RWPE2 (cell line): ENCODE measurements around the gene PITX3.

Experiments
- ATAC-seq: fragments of 200-7000 bp; cut with Tn5 transposase; 3 replicates; pipeline ENCODE4 v1.9.1; 2021; ENCODE audit warnings: low read depth
- DNase-seq: peaks from one replicate; pipeline ENCODE4 v3.0.0-alpha.2; 2020; ENCODE audit warnings: low spot score
- H3K27ac ChIP-seq: fragments of 450-650 bp; 2 replicates; pipeline ENCODE4 v1.5.1; 2017; ENCODE audit warnings: mild to moderate bottlenecking; ENCODE audit not compliant: poor library complexity, severe bottlenecking
- H3K27me3 ChIP-seq: fragments of 250-450 bp; sonication (Bioruptor Pico); 2 replicates; pipeline ENCODE4 v1.5.1; 2021; ENCODE audit warnings: mild to moderate bottlenecking, moderate library complexity; ENCODE audit not compliant: insufficient read depth, poor library complexity, severe bottlenecking
- H3K36me3 ChIP-seq: fragments of 250-450 bp; sonication (Bioruptor Pico); 2 replicates; pipeline ENCODE4 v1.5.1; 2020; ENCODE audit warnings: low read depth, mild to moderate bottlenecking, moderate library complexity
- H3K4me1 ChIP-seq: fragments of 250-450 bp; sonication (Bioruptor Pico); 2 replicates; pipeline ENCODE4 v1.5.1; 2021; ENCODE audit warnings: mild to moderate bottlenecking, moderate library complexity; ENCODE audit not compliant: insufficient read depth, poor library complexity, severe bottlenecking
- H3K4me3 ChIP-seq: fragments of 250-450 bp; sonication (Bioruptor Pico); 2 replicates; pipeline ENCODE4 v1.5.1; 2021; ENCODE audit warnings: mild to moderate bottlenecking, moderate library complexity; ENCODE audit not compliant: severe bottlenecking
- H3K9me3 ChIP-seq: fragments of 250-450 bp; sonication (Bioruptor Pico); 2 replicates; pipeline ENCODE4 v1.5.1; 2021; ENCODE audit warnings: mild to moderate bottlenecking, moderate library complexity; ENCODE audit not compliant: severe bottlenecking
- CTCF ChIP-seq: fragments of 450-650 bp; IDR thresholded peaks from one replicate; pipeline ENCODE4 v1.5.1; 2017; ENCODE audit warnings: mild to moderate bottlenecking, moderate library complexity; ENCODE audit not compliant: poor library complexity, severe bottlenecking

The PITX3 gene

DNA sequence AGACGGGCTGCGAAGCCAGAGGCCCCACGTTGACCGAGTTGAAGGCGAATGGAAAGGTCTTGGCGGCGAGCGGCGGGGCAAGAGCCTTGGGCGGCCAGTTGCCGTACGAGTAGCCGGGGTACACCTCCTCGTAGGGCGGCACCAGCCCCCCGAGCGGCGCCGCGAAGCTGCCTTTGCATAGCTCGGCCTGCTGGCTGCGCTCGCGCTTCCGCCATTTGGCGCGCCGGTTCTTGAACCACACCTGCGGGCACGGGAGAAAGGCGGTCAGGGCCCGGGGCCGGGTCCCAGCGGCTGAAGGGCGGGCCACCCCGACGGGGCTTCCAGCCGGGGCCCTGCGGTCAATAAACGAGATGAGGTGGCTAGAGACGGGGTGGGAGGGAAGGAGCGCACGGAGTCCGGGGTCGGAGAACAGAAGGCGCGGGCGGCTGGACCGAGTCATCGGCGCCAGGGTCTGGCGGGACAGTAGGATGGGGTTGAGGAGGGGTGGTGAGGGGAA is 10.4 kb downstream of the PITX3 start:
- DNase-seq (no peak), ATAC-seq (no peak)
- no peaks in the 10 kb centered on the region for H3K9me3 ChIP-seq
- no peaks in the 10 kb centered on the region for H3K36me3 ChIP-seq
- no peak for TF ChIP-seq CTCF
- peaks cover 12% of the 10 kb centered on the region for H3K4me1 ChIP-seq
- H3K27me3 ChIP-seq = peaks cover 15% of the 10 kb centered on the region
- H3K4me3 ChIP-seq = peak overlapping the region; percentile 34
- no peak overlapping the region for H3K27ac ChIP-seq

GRCh38 chr10:102230264-102230860 is 10.9 kb downstream of the PITX3 start:
- Histone ChIP-seq H3K27me3 (peaks cover 15% of the 10 kb centered on the region), H3K27ac (no peak overlapping the region), H3K36me3 (no peaks in the 10 kb centered on the region), H3K4me1 (peaks cover 13% of the 10 kb centered on the region), H3K9me3 (no peaks in the 10 kb centered on the region), H3K4me3 (peak overlapping the region; percentile 34)
- DNase-seq = no peak
- TF ChIP-seq CTCF = no peak
- peak; percentile 46 for ATAC-seq

GRCh38 chr10:102229810-102230263 is 11.5 kb downstream of the PITX3 start:
- peak; percentile 95 for TF ChIP-seq CTCF
- ATAC-seq (peak; percentile 38), DNase-seq (peak; percentile 84)
- no peak overlapping the region for H3K27ac ChIP-seq
- no peaks in the 10 kb centered on the region for H3K36me3 ChIP-seq
- peaks cover 15% of the 10 kb centered on the region for H3K27me3 ChIP-seq
- H3K4me3 ChIP-seq = peak overlapping the region; percentile 34
- H3K4me1 ChIP-seq = peaks cover 11% of the 10 kb centered on the region
- no peaks in the 10 kb centered on the region for H3K9me3 ChIP-seq

DNA sequence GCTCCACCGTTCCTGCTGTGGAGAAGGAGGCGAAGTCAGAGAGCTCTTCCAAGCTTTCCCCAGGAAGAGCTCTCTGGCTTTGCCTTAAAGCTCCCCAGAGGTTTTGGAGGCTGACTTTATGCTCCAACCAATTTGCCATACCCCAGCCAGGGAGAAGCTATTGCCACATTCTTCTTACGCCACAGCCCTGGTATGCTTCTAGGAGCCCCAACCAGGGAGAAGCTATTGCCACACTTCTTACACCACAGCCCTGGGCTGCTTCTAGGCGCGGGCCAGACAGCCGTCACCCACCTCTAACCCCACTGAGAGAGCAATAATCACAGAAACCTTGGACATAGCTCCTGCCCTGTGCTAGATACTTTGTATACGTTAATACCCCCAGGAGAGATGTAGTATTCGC is 14.3 kb downstream of the PITX3 start:
- H3K27me3 ChIP-seq = peaks cover 15% of the 10 kb centered on the region
- no peak for TF ChIP-seq CTCF
- H3K9me3 ChIP-seq = no peaks in the 10 kb centered on the region
- no peak overlapping the region for H3K4me3 ChIP-seq
- no peak for DNase-seq
- peaks cover 11% of the 10 kb centered on the region for H3K4me1 ChIP-seq
- ATAC-seq = peak; percentile 30
- H3K36me3 ChIP-seq = no peaks in the 10 kb centered on the region
- H3K27ac ChIP-seq = no peak overlapping the region

DNA sequence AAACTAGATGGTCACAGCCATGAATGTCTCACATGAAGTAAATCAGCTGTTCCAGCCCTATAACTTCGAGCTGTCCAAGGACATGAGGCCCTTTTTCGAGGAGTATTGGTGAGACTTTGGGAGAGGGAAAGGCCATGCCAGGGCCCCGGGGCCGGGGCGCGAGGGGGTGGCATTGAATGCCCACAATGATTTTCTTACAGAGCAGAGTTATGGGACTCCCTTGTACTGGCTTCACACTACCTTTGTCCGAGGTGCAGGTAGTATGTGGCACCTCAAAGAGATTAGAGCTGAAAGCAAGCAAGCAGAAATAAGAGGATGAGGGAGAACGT is 14.8 kb downstream of the PITX3 start:
- DNase-seq = no peak
- Histone ChIP-seq H3K4me1 (peaks cover 11% of the 10 kb centered on the region), H3K4me3 (peak overlapping the region; percentile 20), H3K27me3 (peaks cover 12% of the 10 kb centered on the region), H3K36me3 (no peaks in the 10 kb centered on the region), H3K27ac (no peak overlapping the region), H3K9me3 (no peaks in the 10 kb centered on the region)
- no peak for TF ChIP-seq CTCF
- no peak for ATAC-seq
